Measurements from ENCODE around the gene HPRT1.
A peak's percentile ranks its signal among the peaks of the same experiment; 100 is the strongest.
"Not testable (repeated sequence)": the region's sequence is repeated elsewhere in the genome, so short reads cannot be mapped to it uniquely, and the experiment has no call there.

The HPRT1 gene

GRCh38 chrX:134460005-134460861, at the start of gene HPRT1:
Gene HPRT1, plus strand, starts transcription at chrX:134460165. Its CDS starts 147 bp downstream, at chrX:134460312.
- peak; percentile 38 to 53 for DNase-seq (ENCODE audit: low read depth in 2 of 2)

- DNase-seq (ENCODE audit: low read depth in 2 of 2) = no peak
Observed at GRCh38 chrX:134416087-134416486, 43.9 kb upstream of the HPRT1 start.

- DNase-seq (ENCODE audit: low read depth in 2 of 2) = no peak
Observed at GRCh38 chrX:134418317-134419113, 41.5 kb upstream of the HPRT1 start.

GRCh38 chrX:134419784-134420183, 40.2 kb upstream of the HPRT1 start:
- DNase-seq (ENCODE audit: low read depth in 2 of 2) = no peak

GRCh38 chrX:134423606-134424005, 36.4 kb upstream of the HPRT1 start:
- DNase-seq (ENCODE audit: low read depth in 2 of 2) = no peak

- no peak for DNase-seq (ENCODE audit: low read depth in 2 of 2)
Observed at GRCh38 chrX:134426281-134426680, 33.7 kb upstream of the HPRT1 start.

- DNase-seq (ENCODE audit: low read depth in 2 of 2) = no peak
Observed at GRCh38 chrX:134431894-134432293, 28.1 kb upstream of the HPRT1 start.

- DNase-seq (ENCODE audit: low read depth in 2 of 2) = no peak
Observed at GRCh38 chrX:134435894-134436293, 24.1 kb upstream of the HPRT1 start.

GRCh38 chrX:134443020-134443419, 16.9 kb upstream of the HPRT1 start:
- no peak for DNase-seq (ENCODE audit: low read depth in 2 of 2)

GRCh38 chrX:134443461-134443860, 16.5 kb upstream of the HPRT1 start:
- no peak for DNase-seq (ENCODE audit: low read depth in 2 of 2)

GRCh38 chrX:134444681-134445080, 15.3 kb upstream of the HPRT1 start:
- DNase-seq (ENCODE audit: low read depth in 2 of 2) = no peak

- DNase-seq (ENCODE audit: low read depth in 2 of 2) = no peak
Observed at GRCh38 chrX:134452596-134452995, 7.4 kb upstream of the HPRT1 start.

GRCh38 chrX:134453631-134454030, 6.3 kb upstream of the HPRT1 start:
- no peak for DNase-seq (ENCODE audit: low read depth in 2 of 2)

GRCh38 chrX:134454506-134454905, 5.5 kb upstream of the HPRT1 start:
- no peak for DNase-seq (ENCODE audit: low read depth in 2 of 2)

GRCh38 chrX:134457708-134458107, 2.3 kb upstream of the HPRT1 start:
- no peak for DNase-seq (ENCODE audit: low read depth in 2 of 2)

GRCh38 chrX:134459683-134460004, 321 bp upstream of the HPRT1 start:
- no peak for DNase-seq (ENCODE audit: low read depth in 2 of 2)

GRCh38 chrX:134460862-134461220, 876 bp downstream of the HPRT1 start:
- no peak for DNase-seq (ENCODE audit: low read depth in 2 of 2)

GRCh38 chrX:134461437-134461836, 1.5 kb downstream of the HPRT1 start:
- no peak for DNase-seq (ENCODE audit: low read depth in 2 of 2)

- no peak for DNase-seq (ENCODE audit: low read depth in 2 of 2)
Observed at GRCh38 chrX:134462927-134463326, 3.0 kb downstream of the HPRT1 start.

GRCh38 chrX:134464453-134464852, 4.5 kb downstream of the HPRT1 start:
- not testable (repeated sequence) for DNase-seq (ENCODE audit: low read depth in 2 of 2)

GRCh38 chrX:134469486-134469885, 9.5 kb downstream of the HPRT1 start:
- no peak for DNase-seq (ENCODE audit: low read depth in 2 of 2)

GRCh38 chrX:134470013-134470412, 10.0 kb downstream of the HPRT1 start:
- DNase-seq (ENCODE audit: low read depth in 2 of 2) = no peak

GRCh38 chrX:134472041-134472440, 12.1 kb downstream of the HPRT1 start:
- no peak for DNase-seq (ENCODE audit: low read depth in 2 of 2)

All from stimulated activated CD4-positive, alpha-beta T cell treated with anti-CD3 and anti-CD28 coated beads, Interleukin-12 subunit alpha, Interleukin-12 subunit beta, amount 100 ng/mL, for 24 hours (primary cell).